ENCODE results near the gene RDH12. TPM values are rescaled to one million over a fixed set of nuclear protein-coding genes. Genes with fewer than 3 reads are reported as not detected.

Gene RDH12
- total RNA-seq, 3 donors from 2014 or later: not detected

- intact Hi-C loops (cut with DNase I, micrococcal nuclease): no loop called here
- Histone ChIP-seq H3K36me3 (ENCODE audit: low read depth) (peaks cover 8% of the 10 kb centered on the region), H3K9me3 (no peaks in the 10 kb centered on the region), H3K4me1 (ENCODE audit: low read depth) (peaks cover 2% of the 10 kb centered on the region), H3K4me3 (no peak overlapping the region)
- no peak for ATAC-seq
- DNase-seq: no peak
- TF ChIP-seq, protein P1, sequence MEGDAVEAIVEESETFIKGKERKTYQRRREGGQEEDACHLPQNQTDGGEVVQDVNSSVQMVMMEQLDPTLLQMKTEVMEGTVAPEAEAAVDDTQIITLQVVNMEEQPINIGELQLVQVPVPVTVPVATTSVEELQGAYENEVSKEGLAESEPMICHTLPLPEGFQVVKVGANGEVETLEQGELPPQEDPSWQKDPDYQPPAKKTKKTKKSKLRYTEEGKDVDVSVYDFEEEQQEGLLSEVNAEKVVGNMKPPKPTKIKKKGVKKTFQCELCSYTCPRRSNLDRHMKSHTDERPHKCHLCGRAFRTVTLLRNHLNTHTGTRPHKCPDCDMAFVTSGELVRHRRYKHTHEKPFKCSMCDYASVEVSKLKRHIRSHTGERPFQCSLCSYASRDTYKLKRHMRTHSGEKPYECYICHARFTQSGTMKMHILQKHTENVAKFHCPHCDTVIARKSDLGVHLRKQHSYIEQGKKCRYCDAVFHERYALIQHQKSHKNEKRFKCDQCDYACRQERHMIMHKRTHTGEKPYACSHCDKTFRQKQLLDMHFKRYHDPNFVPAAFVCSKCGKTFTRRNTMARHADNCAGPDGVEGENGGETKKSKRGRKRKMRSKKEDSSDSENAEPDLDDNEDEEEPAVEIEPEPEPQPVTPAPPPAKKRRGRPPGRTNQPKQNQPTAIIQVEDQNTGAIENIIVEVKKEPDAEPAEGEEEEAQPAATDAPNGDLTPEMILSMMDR (IDR thresholded peaks at IDR 0.05): no peak
Observed at GRCh38 chr14:67749341-67750084, 47.8 kb downstream of the RDH12 start.

GRCh38 chr14:67756496-67756895, 54.8 kb downstream of the RDH12 start:
- no peak for ATAC-seq
- Histone ChIP-seq H3K9me3 (no peaks in the 10 kb centered on the region), H3K4me3 (no peak overlapping the region), H3K4me1 (ENCODE audit: low read depth) (peaks cover 5% of the 10 kb centered on the region), H3K36me3 (ENCODE audit: low read depth) (peaks cover 8% of the 10 kb centered on the region)
- DNase-seq: no peak
- intact Hi-C loops (cut with DNase I, micrococcal nuclease): no loop called here
- TF ChIP-seq, protein P1 (IDR thresholded peaks at IDR 0.05): no peak

DNA sequence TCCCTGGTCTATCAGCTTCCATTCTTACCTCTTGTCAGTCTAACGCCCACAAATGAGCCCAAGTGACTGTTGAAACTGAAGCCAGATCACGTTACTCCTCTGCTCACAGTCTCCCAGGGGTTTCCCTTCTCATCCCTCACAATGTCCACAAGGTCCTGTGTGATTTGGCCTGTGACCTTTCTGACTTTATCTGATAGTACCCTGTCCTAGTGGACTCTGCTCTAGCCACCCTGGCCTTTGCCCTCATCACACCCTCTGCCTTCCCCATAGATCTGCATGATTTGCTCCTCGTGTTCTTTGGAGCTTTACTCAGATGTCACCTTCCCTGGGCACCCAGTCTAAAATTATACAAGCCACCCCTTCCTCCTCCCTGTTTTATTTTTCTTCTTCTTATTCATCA, 55.5 kb downstream of the RDH12 start:
- Histone ChIP-seq H3K36me3 (ENCODE audit: low read depth) (peaks cover 8% of the 10 kb centered on the region), H3K9me3 (no peaks in the 10 kb centered on the region), H3K4me3 (no peak overlapping the region), H3K4me1 (ENCODE audit: low read depth) (peaks cover 5% of the 10 kb centered on the region)
- ATAC-seq: no peak
- no peak for DNase-seq
- intact Hi-C loops (cut with DNase I, micrococcal nuclease): no loop called here
- TF ChIP-seq, protein P1 (IDR thresholded peaks at IDR 0.05): no peak

GRCh38 chr14:67759916-67760315, 58.2 kb downstream of the RDH12 start:
- no peaks in the 10 kb centered on the region for H3K36me3 ChIP-seq (ENCODE audit: low read depth)
- no peaks in the 10 kb centered on the region for H3K9me3 ChIP-seq
- TF ChIP-seq, protein P1 (IDR thresholded peaks at IDR 0.05): no peak
- intact Hi-C loops (cut with DNase I, micrococcal nuclease): no loop called here
- no peak overlapping the region for H3K4me3 ChIP-seq
- DNase-seq (no peak), ATAC-seq (no peak)
- H3K4me1 ChIP-seq (ENCODE audit: low read depth): peaks cover 14% of the 10 kb centered on the region

- ATAC-seq: no peak
- no peaks in the 10 kb centered on the region for H3K36me3 ChIP-seq (ENCODE audit: low read depth)
- intact Hi-C loops (cut with DNase I, micrococcal nuclease): no loop called here
Observed at GRCh38 chr14:67762051-67762450, 60.4 kb downstream of the RDH12 start.

More at GRCh38 chr14:67762051-67762450, 60.4 kb downstream of the RDH12 start:
- Histone ChIP-seq H3K9me3 (no peaks in the 10 kb centered on the region), H3K4me1 (ENCODE audit: low read depth) (peaks cover 21% of the 10 kb centered on the region), H3K4me3 (no peak overlapping the region)
- no peak for DNase-seq
- TF ChIP-seq, protein P1 (IDR thresholded peaks at IDR 0.05): no peak

Data from mucosa of descending colon (tissue), 3 donors.